Keratinocyte (primary cell): ENCODE measurements around the gene CMSS1.

ENCODE experiments used
- EZH2 ChIP-seq: IDR thresholded peaks from one replicate; pipeline ENCODE4 v1.6.1; 2012; ENCODE audit warnings: inconsistent platforms, mild to moderate bottlenecking, low read length, moderate library complexity
- TF ChIP-seq, protein P1 (sequence below), 3 experiments: IDR thresholded peaks in 1 of 3; conservative IDR thresholded peaks in 1 of 3; optimal IDR thresholded peaks in 1 of 3; 2 replicates in 2 of 3; 3 replicates in 1 of 3; pipeline versions ENCODE3 to v1.5.1; 2011; ENCODE audit warnings: low read length in 3 of 3, mild to moderate bottlenecking in 3 of 3, moderate library complexity in 2 of 3, control low read depth in 1 of 3, inconsistent platforms in 1 of 3; ENCODE audit not compliant: insufficient read depth in 2 of 3; ENCODE audit errors: extremely low read depth in 1 of 3

DNA sequence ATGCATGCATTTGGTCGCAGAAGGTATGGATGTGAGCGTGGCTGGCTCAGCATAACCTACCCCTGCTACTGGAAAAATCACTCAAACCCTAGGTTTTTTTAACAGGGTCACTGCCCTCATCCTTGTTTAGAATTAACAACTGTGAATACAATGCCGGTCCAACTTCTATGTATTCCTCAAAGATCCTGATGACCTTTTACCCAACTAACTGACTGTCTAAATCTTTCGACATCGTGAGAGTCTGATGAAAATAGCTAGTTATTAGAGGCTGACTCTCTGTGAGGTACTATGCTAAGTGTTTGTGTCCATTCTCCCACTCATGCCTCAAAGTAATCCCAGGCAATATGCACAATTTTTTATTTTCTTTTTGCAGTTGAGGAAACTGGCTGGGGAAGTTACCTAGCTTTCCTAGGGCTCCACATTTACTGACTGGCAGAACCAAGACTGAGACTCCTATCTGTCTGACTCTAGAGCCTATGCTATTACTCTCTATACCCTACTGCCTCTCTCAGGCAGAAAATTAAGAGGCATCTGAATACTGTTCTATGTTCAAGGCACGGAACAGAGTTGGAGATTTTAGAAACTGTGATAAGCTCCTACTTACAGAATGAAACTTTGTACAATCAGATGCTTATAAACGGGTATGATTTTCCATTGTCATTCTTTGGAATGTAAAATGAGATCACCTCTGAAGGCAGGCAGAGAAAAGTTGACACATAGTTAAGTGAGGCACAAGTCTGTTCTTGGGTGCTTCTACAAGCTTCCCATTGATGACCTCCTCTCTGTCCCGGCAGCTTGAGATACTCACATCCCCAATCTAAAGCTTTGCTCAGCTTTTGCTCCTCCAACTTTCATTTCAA lies 240.3 kb downstream of the CMSS1 start:
- TF ChIP-seq, protein P1, sequence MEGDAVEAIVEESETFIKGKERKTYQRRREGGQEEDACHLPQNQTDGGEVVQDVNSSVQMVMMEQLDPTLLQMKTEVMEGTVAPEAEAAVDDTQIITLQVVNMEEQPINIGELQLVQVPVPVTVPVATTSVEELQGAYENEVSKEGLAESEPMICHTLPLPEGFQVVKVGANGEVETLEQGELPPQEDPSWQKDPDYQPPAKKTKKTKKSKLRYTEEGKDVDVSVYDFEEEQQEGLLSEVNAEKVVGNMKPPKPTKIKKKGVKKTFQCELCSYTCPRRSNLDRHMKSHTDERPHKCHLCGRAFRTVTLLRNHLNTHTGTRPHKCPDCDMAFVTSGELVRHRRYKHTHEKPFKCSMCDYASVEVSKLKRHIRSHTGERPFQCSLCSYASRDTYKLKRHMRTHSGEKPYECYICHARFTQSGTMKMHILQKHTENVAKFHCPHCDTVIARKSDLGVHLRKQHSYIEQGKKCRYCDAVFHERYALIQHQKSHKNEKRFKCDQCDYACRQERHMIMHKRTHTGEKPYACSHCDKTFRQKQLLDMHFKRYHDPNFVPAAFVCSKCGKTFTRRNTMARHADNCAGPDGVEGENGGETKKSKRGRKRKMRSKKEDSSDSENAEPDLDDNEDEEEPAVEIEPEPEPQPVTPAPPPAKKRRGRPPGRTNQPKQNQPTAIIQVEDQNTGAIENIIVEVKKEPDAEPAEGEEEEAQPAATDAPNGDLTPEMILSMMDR (optimal IDR thresholded peaks at IDR 0.05 in 1 of 3, IDR thresholded peaks at IDR 0.05 in 1 of 3, conservative IDR thresholded peaks at IDR 0.05 in 1 of 3; ENCODE audit: extremely low read depth in 1 of 3, insufficient read depth in 2 of 3, low read length in 3 of 3) = no peak
- no peak for TF ChIP-seq EZH2
